Right kidney (tissue), 1 donor: ENCODE data around the gene OST4.

Source experiments
- DNase-seq: peaks from one replicate; pipeline ENCODE4 v3.0.0-alpha.2; 2016

Gene OST4

GRCh38 chr2:27094353-27094984 lies 23.0 kb upstream of the OST4 start:
- no peak for DNase-seq

GRCh38 chr2:27093430-27094352 lies 22.2 kb upstream of the OST4 start:
- no peak for DNase-seq

GRCh38 chr2:27092696-27093429 lies 21.4 kb upstream of the OST4 start:
- DNase-seq = no peak

- no peak for DNase-seq
These were observed 20.6 kb upstream of the OST4 start for GRCh38 chr2:27091746-27092695.

- DNase-seq = no peak
These were observed 17.9 kb upstream of the OST4 start for GRCh38 chr2:27089111-27089954.

- no peak for DNase-seq
These were observed 17.2 kb upstream of the OST4 start for GRCh38 chr2:27088634-27089033.

GRCh38 chr2:27087823-27088410 lies 16.5 kb upstream of the OST4 start:
- DNase-seq = no peak

GRCh38 chr2:27086724-27087593 lies 15.5 kb upstream of the OST4 start, which contains the start of gene KHK:
Gene KHK (plus strand): TSS chr2:27086772. CDS start chr2:27087260, 488 bp downstream.
- DNase-seq = peak; percentile 81

GRCh38 chr2:27086090-27086723 lies 14.8 kb upstream of the OST4 start:
- DNase-seq = peak; percentile 92

- DNase-seq = peak; percentile 87
These were observed 14.2 kb upstream of the OST4 start for GRCh38 chr2:27085673-27086089.

GRCh38 chr2:27085062-27085672 lies 13.7 kb upstream of the OST4 start:
- no peak for DNase-seq

GRCh38 chr2:27084297-27085061 lies 13.0 kb upstream of the OST4 start:
- no peak for DNase-seq

- no peak for DNase-seq
These were observed 12.2 kb upstream of the OST4 start for GRCh38 chr2:27083410-27084296.

GRCh38 chr2:27082773-27083409 lies 11.4 kb upstream of the OST4 start:
- no peak for DNase-seq

GRCh38 chr2:27081984-27082772 lies 10.7 kb upstream of the OST4 start:
- DNase-seq = no peak
